Measurements from ENCODE around the gene IQCE. TPM values are rescaled to one million over a fixed set of nuclear protein-coding genes. Genes with fewer than 3 reads are reported as not detected.

IQCE gene
- total and polyA plus RNA-seq, 2 donors (not counting 1 experiment from before 2014, with no cell fraction given), result 3.5 to 9.5 TPM

DNA sequence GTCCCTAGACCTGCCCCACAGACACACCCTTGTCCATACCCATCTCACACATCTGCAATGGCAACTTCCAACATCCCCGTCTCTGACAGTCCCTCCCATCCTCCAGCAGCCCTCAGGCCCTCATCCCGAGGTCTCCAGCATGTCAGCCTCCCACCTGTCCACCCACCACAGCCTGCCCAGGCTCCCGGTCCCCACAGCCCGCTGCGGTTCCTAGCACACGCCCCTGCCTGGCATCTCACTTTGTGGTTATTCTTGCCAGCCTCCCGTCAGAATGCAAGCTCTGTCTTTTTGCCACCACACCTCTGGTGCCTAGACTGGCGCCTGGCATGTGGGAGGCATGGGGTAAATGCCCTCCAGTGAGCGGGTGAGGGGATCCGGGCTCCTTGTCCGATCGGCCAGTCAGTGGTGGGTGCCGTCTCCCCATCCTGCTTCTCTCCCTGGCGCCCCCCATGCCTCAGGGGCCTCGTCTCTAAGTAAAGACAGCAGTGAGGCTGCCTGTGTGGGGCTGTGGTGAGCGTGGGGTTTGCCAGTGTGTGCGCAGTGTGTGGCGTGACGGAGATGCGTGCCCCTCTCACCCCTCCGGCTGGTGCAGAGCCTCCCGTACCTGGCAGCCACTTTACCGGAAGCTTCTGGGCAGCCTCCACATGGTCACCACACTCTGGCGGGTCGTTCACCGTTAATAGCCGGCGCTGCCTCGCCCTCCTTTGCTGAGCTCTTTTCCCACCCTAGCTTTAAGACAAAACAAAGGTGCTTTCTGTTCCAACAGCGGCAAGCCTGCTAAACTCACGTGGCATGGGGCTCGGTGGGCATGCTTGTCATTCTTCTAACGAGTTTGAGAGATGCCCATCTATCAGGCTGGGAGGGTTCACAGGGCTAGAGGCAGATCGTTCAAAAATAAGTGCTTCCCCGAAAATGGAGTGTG lies 44.5 kb downstream of the IQCE start:
- Mint-ChIP-seq H3K4me3 (no peak overlapping the region), H3K9me3 (ENCODE audit: insufficient read depth) (no peaks in the 10 kb centered on the region), H3K27ac (no peak overlapping the region), H3K27me3 (no peaks in the 10 kb centered on the region), H3K4me1 (peaks cover 7% of the 10 kb centered on the region)
- H3K27me3 ChIP-seq (replicated peaks in 1 of 4; ENCODE audit: control extremely low read depth in 1 of 4, control insufficient read depth in 3 of 4, insufficient read depth in 4 of 4, low read length in 3 of 4), result no peaks in the 10 kb centered on the region
- H3K79me2 ChIP-seq (ENCODE audit: control insufficient read depth, insufficient read depth, low read length), result no peaks in the 10 kb centered on the region
- no peaks in the 10 kb centered on the region for H3K36me3 ChIP-seq (replicated peaks in 1 of 2; ENCODE audit: control extremely low read depth in 1 of 2, control insufficient read depth in 1 of 2, extremely low read depth in 1 of 2, insufficient read depth in 2 of 2, low read length in 1 of 2)
- no peak for ATAC-seq (ENCODE audit: low read depth)
- H4K20me1 ChIP-seq (ENCODE audit: control insufficient read depth, insufficient read depth, low read length, poor library complexity, severe bottlenecking), result no peaks in the 10 kb centered on the region
- intact Hi-C loops (cut with micrococcal nuclease), result no loop called here
- H3K4me1 ChIP-seq (ENCODE audit: control insufficient read depth in 2 of 2, insufficient read depth in 2 of 2, low read length in 2 of 2), result peaks cover 3 to 7% of the 10 kb centered on the region in 2 donors
- no peak overlapping the region for H3K4me3 ChIP-seq (ENCODE audit: control extremely low read depth in 1 of 5, extremely low read depth in 1 of 5, insufficient read depth in 1 of 5, low read depth in 2 of 5, low read length in 4 of 5)
- WGBS (ENCODE audit: insufficient coverage), result 97% methylated on average over 32 of the region's 35 CpGs
- no peak overlapping the region for H3K4me2 ChIP-seq (replicated peaks; ENCODE audit: low read depth, low read length, poor library complexity, severe bottlenecking)
- no peak for DNase-seq
- TF ChIP-seq, protein P1, sequence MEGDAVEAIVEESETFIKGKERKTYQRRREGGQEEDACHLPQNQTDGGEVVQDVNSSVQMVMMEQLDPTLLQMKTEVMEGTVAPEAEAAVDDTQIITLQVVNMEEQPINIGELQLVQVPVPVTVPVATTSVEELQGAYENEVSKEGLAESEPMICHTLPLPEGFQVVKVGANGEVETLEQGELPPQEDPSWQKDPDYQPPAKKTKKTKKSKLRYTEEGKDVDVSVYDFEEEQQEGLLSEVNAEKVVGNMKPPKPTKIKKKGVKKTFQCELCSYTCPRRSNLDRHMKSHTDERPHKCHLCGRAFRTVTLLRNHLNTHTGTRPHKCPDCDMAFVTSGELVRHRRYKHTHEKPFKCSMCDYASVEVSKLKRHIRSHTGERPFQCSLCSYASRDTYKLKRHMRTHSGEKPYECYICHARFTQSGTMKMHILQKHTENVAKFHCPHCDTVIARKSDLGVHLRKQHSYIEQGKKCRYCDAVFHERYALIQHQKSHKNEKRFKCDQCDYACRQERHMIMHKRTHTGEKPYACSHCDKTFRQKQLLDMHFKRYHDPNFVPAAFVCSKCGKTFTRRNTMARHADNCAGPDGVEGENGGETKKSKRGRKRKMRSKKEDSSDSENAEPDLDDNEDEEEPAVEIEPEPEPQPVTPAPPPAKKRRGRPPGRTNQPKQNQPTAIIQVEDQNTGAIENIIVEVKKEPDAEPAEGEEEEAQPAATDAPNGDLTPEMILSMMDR (IDR thresholded peaks at IDR 0.05), result no peak
- no peak overlapping the region for H3K27ac ChIP-seq (ENCODE audit: low read length in 2 of 2)
- H3K9ac ChIP-seq (ENCODE audit: low read length), result no peak overlapping the region
- H3K9me3 ChIP-seq (ENCODE audit: control extremely low read depth in 1 of 3, control insufficient read depth in 2 of 3, insufficient read depth in 1 of 3, low read length in 2 of 3), result no peaks in the 10 kb centered on the region
- CTCF ChIA-PET, result interaction anchor here (0.7 to 0.9 kb wide), 2 partner anchors 9 to 68 kb away, joined by 3 read pairs; no protein-coding TSS in a partner anchor
- POLR2A ChIA-PET, result no interaction called here
- no peak overlapping the region for H2AFZ ChIP-seq (ENCODE audit: insufficient read depth, low read depth, low read length, poor library complexity, severe bottlenecking)

DNA sequence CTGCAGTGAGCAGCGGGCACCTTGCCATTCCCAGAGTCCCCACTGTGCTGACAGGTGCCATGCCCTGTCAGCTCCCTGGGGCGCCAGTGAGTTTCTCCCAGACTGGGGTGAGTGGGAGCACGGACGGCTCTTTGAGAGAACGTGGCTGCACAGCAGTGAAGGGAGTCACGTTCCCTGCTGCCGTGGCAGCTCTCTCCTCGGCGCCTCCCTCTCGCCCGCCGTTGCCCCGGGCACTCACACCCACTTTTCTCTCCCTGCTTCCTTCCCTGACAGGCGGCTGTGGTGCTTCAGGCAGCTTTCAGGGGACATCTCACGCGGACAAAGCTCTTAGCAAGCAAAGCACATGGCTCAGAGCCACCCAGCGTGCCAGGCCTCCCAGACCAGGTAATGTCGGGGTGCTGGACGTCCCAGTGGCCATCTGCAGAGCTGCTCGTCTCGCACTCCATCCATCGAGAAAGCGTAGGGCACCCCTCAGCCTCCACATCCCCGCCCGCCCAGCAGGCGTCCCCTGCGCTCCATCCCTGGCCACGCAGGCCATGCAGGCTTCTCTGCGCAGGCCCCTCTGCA lies 45.9 kb downstream of the IQCE start:
- 97% methylated on average over 29 of the region's 29 CpGs for WGBS (ENCODE audit: insufficient coverage)
- H3K9ac ChIP-seq (ENCODE audit: low read length), result no peak overlapping the region
- H4K20me1 ChIP-seq (ENCODE audit: control insufficient read depth, insufficient read depth, low read length, poor library complexity, severe bottlenecking), result no peaks in the 10 kb centered on the region
- no peak overlapping the region for H3K4me2 ChIP-seq (replicated peaks; ENCODE audit: low read depth, low read length, poor library complexity, severe bottlenecking)
- Mint-ChIP-seq H3K9me3 (ENCODE audit: insufficient read depth) (no peaks in the 10 kb centered on the region), H3K27ac (no peak overlapping the region), H3K4me1 (peaks cover 20% of the 10 kb centered on the region), H3K27me3 (no peaks in the 10 kb centered on the region), H3K4me3 (no peak overlapping the region)
- POLR2A ChIA-PET, result no interaction called here
- TF ChIP-seq, protein P1 (IDR thresholded peaks at IDR 0.05), result no peak
- no peak for TF ChIP-seq EZH2 (IDR thresholded peaks at IDR 0.05; ENCODE audit: borderline replicate concordance, insufficient read depth, low read depth, low read length, poor library complexity, severe bottlenecking)
- ATAC-seq (ENCODE audit: low read depth), result no peak
- no peaks in the 10 kb centered on the region for H3K9me3 ChIP-seq (ENCODE audit: control extremely low read depth in 1 of 3, control insufficient read depth in 2 of 3, insufficient read depth in 1 of 3, low read length in 2 of 3)
- H3K4me1 ChIP-seq (ENCODE audit: control insufficient read depth in 2 of 2, insufficient read depth in 2 of 2, low read length in 2 of 2), result peaks cover 13 to 20% of the 10 kb centered on the region in 2 donors
- H3K27me3 ChIP-seq (replicated peaks in 1 of 4; ENCODE audit: control extremely low read depth in 1 of 4, control insufficient read depth in 3 of 4, insufficient read depth in 4 of 4, low read length in 3 of 4), result no peaks in the 10 kb centered on the region
- no peaks in the 10 kb centered on the region for H3K36me3 ChIP-seq (replicated peaks in 1 of 2; ENCODE audit: control extremely low read depth in 1 of 2, control insufficient read depth in 1 of 2, extremely low read depth in 1 of 2, insufficient read depth in 2 of 2, low read length in 1 of 2)
- no peak overlapping the region for H3K27ac ChIP-seq (ENCODE audit: low read length in 2 of 2)
- CTCF ChIA-PET, result interaction anchor here (0.8 kb wide), 1 partner anchor 154 kb away, joined by 4 read pairs; no protein-coding TSS in a partner anchor
- intact Hi-C loops (cut with micrococcal nuclease), result no loop called here
- no peak overlapping the region for H3K4me3 ChIP-seq (ENCODE audit: control extremely low read depth in 1 of 5, extremely low read depth in 1 of 5, insufficient read depth in 1 of 5, low read depth in 2 of 5, low read length in 4 of 5)
- no peaks in the 10 kb centered on the region for H3K79me2 ChIP-seq (ENCODE audit: control insufficient read depth, insufficient read depth, low read length)
- DNase-seq, result no peak
- H2AFZ ChIP-seq (ENCODE audit: insufficient read depth, low read depth, low read length, poor library complexity, severe bottlenecking), result no peak overlapping the region
